Hepatocyte (in vitro differentiated cells): ENCODE data around the gene CIC.

Source experiments
- EZH2 ChIP-seq: fragments of 200-600 bp; sonication (generic); IDR thresholded peaks from 2 replicates; pipeline ENCODE4 v1.6.1; 2016; ENCODE audit warnings: antibody characterized with exemption, mild to moderate bottlenecking, borderline replicate concordance
- TF ChIP-seq, protein P1 (sequence below): fragments of 200-600 bp; sonication (generic); IDR thresholded peaks from 2 replicates; pipeline ENCODE4 v1.5.1; 2016; ENCODE audit warnings: antibody characterized with exemption, mild to moderate bottlenecking; ENCODE audit not compliant: poor library complexity

DNA sequence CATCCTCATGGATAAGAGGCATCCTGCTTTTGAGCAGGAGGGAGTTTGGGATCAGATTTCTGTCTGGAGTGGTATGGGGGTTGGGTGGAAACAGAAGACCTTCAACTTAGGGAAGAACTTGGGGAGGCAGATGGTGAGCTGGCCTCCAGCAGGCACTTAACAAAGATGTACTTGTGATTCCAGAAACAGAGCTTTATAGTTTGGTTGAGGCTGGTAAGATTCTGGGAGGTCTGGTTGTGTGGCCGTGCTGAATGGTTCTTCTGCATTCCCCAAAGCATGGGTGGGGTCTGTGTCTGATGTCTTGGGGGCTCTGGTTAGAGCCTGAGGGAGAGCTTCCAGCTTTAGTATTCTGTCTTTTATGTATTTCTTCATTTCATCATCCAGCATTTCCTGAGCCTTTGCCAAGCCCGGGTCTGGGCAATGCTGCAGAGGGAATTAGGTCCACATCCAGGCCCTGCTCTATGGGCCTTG, 61.2 kb downstream of the CIC start:
- TF ChIP-seq, protein P1, sequence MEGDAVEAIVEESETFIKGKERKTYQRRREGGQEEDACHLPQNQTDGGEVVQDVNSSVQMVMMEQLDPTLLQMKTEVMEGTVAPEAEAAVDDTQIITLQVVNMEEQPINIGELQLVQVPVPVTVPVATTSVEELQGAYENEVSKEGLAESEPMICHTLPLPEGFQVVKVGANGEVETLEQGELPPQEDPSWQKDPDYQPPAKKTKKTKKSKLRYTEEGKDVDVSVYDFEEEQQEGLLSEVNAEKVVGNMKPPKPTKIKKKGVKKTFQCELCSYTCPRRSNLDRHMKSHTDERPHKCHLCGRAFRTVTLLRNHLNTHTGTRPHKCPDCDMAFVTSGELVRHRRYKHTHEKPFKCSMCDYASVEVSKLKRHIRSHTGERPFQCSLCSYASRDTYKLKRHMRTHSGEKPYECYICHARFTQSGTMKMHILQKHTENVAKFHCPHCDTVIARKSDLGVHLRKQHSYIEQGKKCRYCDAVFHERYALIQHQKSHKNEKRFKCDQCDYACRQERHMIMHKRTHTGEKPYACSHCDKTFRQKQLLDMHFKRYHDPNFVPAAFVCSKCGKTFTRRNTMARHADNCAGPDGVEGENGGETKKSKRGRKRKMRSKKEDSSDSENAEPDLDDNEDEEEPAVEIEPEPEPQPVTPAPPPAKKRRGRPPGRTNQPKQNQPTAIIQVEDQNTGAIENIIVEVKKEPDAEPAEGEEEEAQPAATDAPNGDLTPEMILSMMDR: no peak
- no peak for TF ChIP-seq EZH2
